HEK293T (cell line): ENCODE measurements around the gene WNT3A.

Source experiments
- CTCF ChIA-PET: fragments of 350-600 bp; formaldehyde crosslinking; extraction: SDS; loops from one replicate; lab custom pipeline; 2021; ENCODE audit warnings: antibody characterized with exemption, inconsistent platforms; lab: Yijun Ruan, JAX
- POLR2A ChIA-PET: fragments of 350-600 bp; formaldehyde crosslinking; extraction: SDS; loops from one replicate; lab custom pipeline; 2020; ENCODE audit warnings: antibody characterized with exemption, inconsistent platforms; lab: Yijun Ruan, JAX
- DNase-seq: peaks from one replicate; pipeline ENCODE4 v3.0.0; 2012; ENCODE audit warnings: mixed read lengths; ENCODE audit errors: extremely low spot score
- ARNT ChIP-seq: fragments of 450-650 bp; IDR thresholded peaks from 2 replicates; pipeline ENCODE4 v1.6.1; 2017; ENCODE audit warnings: mild to moderate bottlenecking
- BHLHE40 ChIP-seq: fragments of 450-650 bp; IDR thresholded peaks from 2 replicates; pipeline ENCODE4 v1.6.1; 2016; ENCODE audit warnings: mild to moderate bottlenecking, moderate library complexity, borderline replicate concordance
- CTBP1 ChIP-seq: fragments of 450-650 bp; IDR thresholded peaks from 2 replicates; pipeline ENCODE4 v1.6.1; 2016; ENCODE audit warnings: borderline replicate concordance
- ELF4 ChIP-seq: fragments of 450-650 bp; IDR thresholded peaks from 2 replicates; pipeline ENCODE4 v1.6.1; 2017; ENCODE audit warnings: antibody characterized with exemption
- FOXA1 ChIP-seq: fragments of 450-650 bp; IDR thresholded peaks from 2 replicates; pipeline ENCODE4 v1.6.1; 2016; ENCODE audit warnings: mild to moderate bottlenecking
- FOXK2 ChIP-seq: fragments of 450-650 bp; IDR thresholded peaks from 2 replicates; pipeline ENCODE4 v1.6.1; 2016; ENCODE audit warnings: mild to moderate bottlenecking
- FOXM1 ChIP-seq: fragments of 450-650 bp; IDR thresholded peaks from 2 replicates; pipeline ENCODE4 v1.6.1; 2017; ENCODE audit warnings: mild to moderate bottlenecking, borderline replicate concordance
- HDGF ChIP-seq: fragments of 450-650 bp; IDR thresholded peaks from 2 replicates; pipeline ENCODE4 v1.6.1; 2017; ENCODE audit warnings: antibody characterized with exemption, borderline replicate concordance
- L3MBTL2 ChIP-seq: fragments of 450-650 bp; conservative IDR thresholded peaks from 2 replicates; pipeline ENCODE4 v1.6.1; 2016; ENCODE audit warnings: mild to moderate bottlenecking
- LEF1 ChIP-seq: fragments of 450-650 bp; IDR thresholded peaks from 2 replicates; pipeline ENCODE4 v1.6.1; 2017; ENCODE audit warnings: mild to moderate bottlenecking, borderline replicate concordance
- NFRKB ChIP-seq: fragments of 450-650 bp; IDR thresholded peaks from 2 replicates; pipeline ENCODE4 v1.6.1; 2016; ENCODE audit warnings: mild to moderate bottlenecking, moderate library complexity
- SP1 ChIP-seq: fragments of 450-650 bp; IDR thresholded peaks from 2 replicates; pipeline ENCODE4 v1.6.1; 2017
- SUZ12 ChIP-seq: fragments of 450-650 bp; IDR thresholded peaks from 2 replicates; pipeline ENCODE4 v1.6.1; 2016; ENCODE audit warnings: mild to moderate bottlenecking
- TARDBP ChIP-seq: fragments of 450-650 bp; IDR thresholded peaks from 2 replicates; pipeline ENCODE4 v1.6.1; 2016
- ZNF384 ChIP-seq: fragments of 450-650 bp; IDR thresholded peaks from 2 replicates; pipeline ENCODE4 v1.6.1; 2016
- TF ChIP-seq, protein P1 (sequence below): fragments of 450-650 bp; IDR thresholded peaks from 2 replicates; pipeline ENCODE4 v1.6.1; 2016

WNT3A gene

DNA sequence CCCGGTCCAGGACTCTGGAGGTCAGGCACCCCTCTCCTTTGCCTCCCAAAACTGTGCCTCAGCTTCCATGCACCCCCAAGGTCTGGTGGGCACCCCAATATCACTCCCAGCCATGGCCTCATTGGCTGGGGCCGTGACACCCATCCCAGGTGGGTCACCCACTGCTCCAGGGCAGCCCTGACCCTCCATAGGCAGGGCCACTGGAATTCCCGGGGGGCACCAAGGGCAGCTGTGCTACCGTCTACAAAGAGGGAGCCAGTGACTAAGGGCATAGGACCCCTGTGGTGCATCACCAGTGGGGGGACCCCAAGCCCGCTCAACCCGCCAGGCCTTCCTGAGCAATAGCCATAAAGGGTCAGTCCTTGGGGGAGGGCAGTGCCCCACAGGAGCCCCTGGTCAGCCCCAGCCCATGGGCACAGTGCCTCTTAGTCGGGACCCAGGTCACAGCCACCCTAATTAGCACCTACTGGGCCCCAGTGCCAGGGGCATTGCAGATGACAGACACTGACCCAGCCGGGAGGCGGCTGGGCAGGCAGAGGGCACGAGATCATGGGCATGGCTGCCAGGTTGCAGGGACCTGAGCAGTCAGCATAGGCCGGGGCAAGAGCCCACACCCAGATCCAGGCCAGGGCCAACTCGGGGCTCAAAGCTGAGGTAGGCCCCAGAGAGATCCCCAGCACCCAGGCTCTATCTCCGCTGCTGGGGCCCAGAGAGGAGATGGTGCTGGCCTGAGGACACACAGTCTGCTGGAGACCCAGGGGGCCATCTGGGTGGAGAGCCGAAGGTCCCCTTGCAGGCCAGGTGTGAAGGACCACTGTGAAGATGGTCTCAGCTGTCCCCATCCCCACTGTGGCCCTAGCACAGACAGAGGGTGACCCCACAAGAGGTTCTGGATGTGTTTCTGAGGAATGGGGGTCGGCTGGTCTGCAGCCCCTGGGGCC, 56.7 kb downstream of the WNT3A start:
- DNase-seq, result no peak
- ChIA-PET POLR2A (no interaction called here), CTCF (no interaction called here)
- TF ChIP-seq FOXK2 (no peak), TARDBP (no peak), ELF4 (no peak), SP1 (no peak), SUZ12 (no peak), HDGF (no peak), L3MBTL2 (no peak), BHLHE40 (no peak), FOXM1 (no peak), FOXA1 (no peak), CTBP1 (no peak), NFRKB (no peak), ZNF384 (no peak), LEF1 (no peak), ARNT (no peak)
- TF ChIP-seq, protein P1, sequence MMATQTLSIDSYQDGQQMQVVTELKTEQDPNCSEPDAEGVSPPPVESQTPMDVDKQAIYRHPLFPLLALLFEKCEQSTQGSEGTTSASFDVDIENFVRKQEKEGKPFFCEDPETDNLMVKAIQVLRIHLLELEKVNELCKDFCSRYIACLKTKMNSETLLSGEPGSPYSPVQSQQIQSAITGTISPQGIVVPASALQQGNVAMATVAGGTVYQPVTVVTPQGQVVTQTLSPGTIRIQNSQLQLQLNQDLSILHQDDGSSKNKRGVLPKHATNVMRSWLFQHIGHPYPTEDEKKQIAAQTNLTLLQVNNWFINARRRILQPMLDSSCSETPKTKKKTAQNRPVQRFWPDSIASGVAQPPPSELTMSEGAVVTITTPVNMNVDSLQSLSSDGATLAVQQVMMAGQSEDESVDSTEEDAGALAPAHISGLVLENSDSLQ, result no peak

DNA sequence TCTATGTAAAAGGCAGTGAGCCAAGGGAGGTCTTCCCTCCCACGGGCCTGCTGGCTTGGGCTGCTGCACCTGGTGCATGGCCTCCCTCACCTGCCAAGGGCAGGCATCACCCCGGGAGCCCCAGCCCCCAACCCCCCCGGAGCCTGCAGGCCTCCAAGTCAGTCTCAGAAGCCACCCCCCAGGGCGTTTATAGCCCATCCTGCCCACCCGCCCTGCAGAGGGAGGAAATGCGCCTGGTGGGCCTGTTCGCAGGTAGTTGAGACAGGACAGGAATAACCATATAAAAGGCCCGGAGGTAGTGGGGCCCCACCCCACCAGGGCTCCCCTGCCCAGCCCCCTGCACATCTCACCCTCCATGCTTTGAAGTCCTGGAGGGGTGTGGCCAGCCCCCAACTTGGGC, 57.5 kb downstream of the WNT3A start:
- ChIA-PET CTCF (no interaction called here), POLR2A (no interaction called here)
- TF ChIP-seq CTBP1 (no peak), LEF1 (no peak), L3MBTL2 (no peak), FOXK2 (no peak), HDGF (no peak), SUZ12 (no peak), ZNF384 (no peak), FOXM1 (no peak), ELF4 (no peak), SP1 (no peak), ARNT (no peak), FOXA1 (no peak), TARDBP (no peak), NFRKB (no peak), BHLHE40 (no peak)
- TF ChIP-seq, protein P1, result no peak
- no peak for DNase-seq

DNA sequence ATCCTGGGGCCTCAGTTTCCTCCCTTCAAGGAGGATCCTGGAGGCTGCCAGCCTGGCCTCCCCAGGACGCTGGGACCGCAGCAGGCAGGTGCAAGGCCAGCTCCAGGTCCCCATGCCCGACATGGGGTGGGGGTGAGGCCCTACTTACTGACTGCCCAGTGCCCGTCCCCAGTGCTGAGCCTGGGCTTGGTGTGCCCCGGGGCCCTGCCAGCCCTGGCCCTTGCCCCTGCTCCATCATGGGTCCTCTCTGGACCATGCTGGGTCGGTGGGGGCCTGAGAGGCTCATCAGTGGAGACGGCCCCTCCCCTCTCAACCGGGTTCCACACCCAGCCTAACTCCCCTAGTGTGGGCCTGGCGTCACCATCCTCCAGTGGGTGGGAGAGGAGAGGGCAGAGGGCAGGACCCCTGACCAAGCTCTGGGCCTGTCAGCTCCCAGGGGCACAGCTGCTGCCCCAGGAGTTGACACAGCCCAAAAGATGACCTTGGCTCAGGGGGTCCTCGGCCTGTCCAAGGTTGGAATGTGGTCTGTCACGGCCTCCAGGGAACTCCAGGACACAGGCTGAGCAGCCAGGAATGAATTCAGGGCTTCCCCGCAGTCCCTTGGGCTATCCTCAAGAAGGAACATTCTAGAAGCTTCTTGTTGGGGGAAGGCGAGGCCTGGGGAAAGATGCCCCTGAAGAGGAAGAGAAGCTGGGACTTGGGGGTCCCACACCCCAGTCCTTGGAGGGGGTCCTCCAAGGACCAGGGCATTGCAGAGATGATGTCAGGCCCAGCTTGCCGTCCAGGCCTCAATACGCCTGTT, 58.1 kb downstream of the WNT3A start:
- POLR2A ChIA-PET, result no interaction called here
- CTCF ChIA-PET, result no interaction called here
- TF ChIP-seq ZNF384, result no peak
- TF ChIP-seq BHLHE40, result no peak
- no peak for TF ChIP-seq CTBP1
- no peak for TF ChIP-seq ELF4
- no peak for TF ChIP-seq SP1
- no peak for TF ChIP-seq NFRKB
- TF ChIP-seq ARNT, result no peak
- no peak for TF ChIP-seq L3MBTL2
- no peak for TF ChIP-seq HDGF
- no peak for TF ChIP-seq TARDBP
- TF ChIP-seq FOXK2, result no peak
- TF ChIP-seq FOXM1, result no peak
- no peak for DNase-seq

DNA sequence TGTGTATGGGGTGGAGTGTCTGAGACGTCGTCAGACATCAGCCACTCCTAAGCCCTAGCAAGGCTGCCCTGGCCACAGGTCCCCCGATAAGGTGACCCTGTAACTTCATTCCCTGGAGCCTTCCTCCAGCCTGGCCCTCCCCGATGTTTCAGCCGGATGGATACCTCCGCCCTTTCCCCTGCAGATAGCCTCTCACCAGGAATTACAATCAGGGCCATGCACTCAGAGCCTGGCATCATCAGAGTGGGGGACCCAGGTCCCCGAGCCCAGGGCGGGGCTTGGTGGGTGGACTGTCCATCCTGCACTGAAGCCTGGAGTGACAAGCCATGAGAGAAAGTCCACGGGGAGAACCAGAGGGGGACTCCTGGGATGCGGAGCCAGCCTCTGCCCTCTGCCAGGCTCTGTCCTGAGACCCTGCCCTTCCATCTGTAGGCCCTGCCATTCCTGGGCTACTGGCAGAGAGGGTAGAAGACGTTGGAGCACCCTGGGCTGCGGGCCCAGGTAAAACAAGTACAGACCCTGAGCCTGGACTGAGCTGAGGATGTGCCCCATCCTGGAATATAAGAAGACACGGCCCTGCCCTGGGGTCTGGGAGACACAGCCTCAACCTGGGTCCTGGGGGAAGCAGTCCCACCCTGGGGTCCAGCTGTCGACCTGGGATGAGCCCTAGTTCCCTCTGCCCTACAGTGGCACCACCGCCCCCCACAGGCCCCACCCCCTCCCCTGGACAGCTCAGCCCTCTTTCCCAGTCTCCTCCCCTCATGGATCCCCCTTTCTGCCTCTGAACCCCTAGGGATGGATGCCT, 58.9 kb downstream of the WNT3A start:
- TF ChIP-seq L3MBTL2, result no peak
- no peak for TF ChIP-seq FOXA1
- TF ChIP-seq HDGF, result no peak
- TF ChIP-seq LEF1, result no peak
- TF ChIP-seq TARDBP, result no peak
- TF ChIP-seq FOXK2, result no peak
- no peak for TF ChIP-seq BHLHE40
- TF ChIP-seq ARNT, result no peak
- TF ChIP-seq NFRKB, result no peak
- CTCF ChIA-PET, result no interaction called here
- POLR2A ChIA-PET, result interaction anchor here (2.1 kb wide), 1 partner anchor 16 kb away, joined by 8 read pairs; the partner anchor contains the start of gene ARF1
- DNase-seq, result no peak

DNA sequence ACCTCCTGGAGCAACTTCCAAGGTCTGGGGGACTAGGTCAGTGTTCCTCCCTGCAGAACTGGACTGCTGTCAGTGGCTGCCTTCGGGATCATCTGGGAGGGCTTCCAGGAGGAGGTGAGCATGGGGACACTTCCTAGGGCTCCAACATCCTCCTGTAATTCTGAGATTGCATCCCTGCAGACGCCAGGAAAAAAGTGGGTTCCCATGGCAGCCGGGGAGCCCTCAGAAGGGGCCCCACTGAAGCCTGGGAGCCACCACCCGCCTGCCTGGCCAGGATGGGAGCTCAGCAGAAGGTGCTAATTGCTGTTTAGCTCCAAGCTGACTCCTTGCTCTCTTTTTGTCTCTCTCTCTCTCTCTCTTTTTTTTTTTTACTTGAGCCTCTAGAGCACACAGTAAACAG, 59.6 kb downstream of the WNT3A start:
- ChIA-PET CTCF (interaction anchor here (0.6 kb wide), 1 partner anchor 67 kb away, joined by 3 read pairs; no protein-coding TSS in a partner anchor), POLR2A (interaction anchor here (2.1 kb wide), 1 partner anchor 16 kb away, joined by 8 read pairs; the partner anchor contains the start of gene ARF1)
- DNase-seq, result no peak

More for the DNA sequence above, 59.6 kb downstream of the WNT3A start:
- TF ChIP-seq BHLHE40 (no peak), L3MBTL2 (no peak), ELF4 (no peak), ZNF384 (no peak), FOXM1 (no peak), FOXK2 (no peak), FOXA1 (no peak), CTBP1 (no peak), LEF1 (no peak), HDGF (no peak), SUZ12 (no peak), NFRKB (no peak), TARDBP (no peak), ARNT (no peak)
- TF ChIP-seq, protein P1, result no peak
